Activated CD8-positive, alpha-beta T cell treated with anti-CD3 and anti-CD28 coated beads for 36 hours (primary cell): ENCODE data around the gene FZD8. TPM values are rescaled to one million over a fixed set of nuclear protein-coding genes. Genes with fewer than 3 reads are reported as not detected.

ENCODE experiments used
- ATAC-seq: fragments of 200-7000 bp; cut with Tn5 transposase; one replicate; pipeline ENCODE4 v1.10.0; 2021; ENCODE audit warnings: mild to moderate bottlenecking, moderate library complexity
- CTCF ChIA-PET: fragments of 350-600 bp; sonication (Branson Sonifier 250); formaldehyde crosslinking; loops from one replicate; lab custom pipeline; 2021; ENCODE audit warnings: antibody characterized with exemption; lab: Charles Lee
- POLR2A ChIA-PET: fragments of 350-600 bp; sonication (Branson Sonifier 250); formaldehyde crosslinking; loops from one replicate; lab custom pipeline; 2021; ENCODE audit warnings: antibody characterized with exemption; lab: Charles Lee
- DNase-seq: peaks from one replicate; pipeline ENCODE4 v3.0.0-alpha.2; 2020
- H3K27ac Mint-ChIP-seq: one replicate; pipeline ENCODE4 v1.8.0; 2021; ENCODE audit warnings: mild to moderate bottlenecking, mixed read lengths
- H3K27me3 Mint-ChIP-seq: one replicate; pipeline ENCODE4 v1.8.0; 2021; ENCODE audit warnings: mixed read lengths
- H3K36me3 Mint-ChIP-seq: one replicate; pipeline ENCODE4 v1.8.0; 2021; ENCODE audit warnings: low read depth, mixed read lengths
- H3K4me1 Mint-ChIP-seq: one replicate; pipeline ENCODE4 v1.8.0; 2021; ENCODE audit warnings: low read depth, mixed read lengths
- H3K4me3 Mint-ChIP-seq: one replicate; pipeline ENCODE4 v1.8.0; 2021; ENCODE audit warnings: mild to moderate bottlenecking, moderate library complexity, mixed read lengths
- H3K9me3 Mint-ChIP-seq: one replicate; pipeline ENCODE4 v1.8.0; 2021; ENCODE audit warnings: mixed read lengths
- intact Hi-C: fragments of 100-400 bp; cut with micrococcal nuclease; formaldehyde crosslinking; loops from one replicate; pipeline ENCODE4 v1.10.0; 2022
- total RNA-seq, 2 experiments: library from RNA; stranded (reverse); gene quantifications; one replicate each; pipeline ENCODE4 v1.2.3, GENCODE V29; 2021
- TF ChIP-seq, protein P1 (sequence below): fragments of 200-600 bp; IDR thresholded peaks from one replicate; pipeline ENCODE4 v1.8.0; 2022; ENCODE audit warnings: antibody characterized with exemption, mild to moderate bottlenecking

The FZD8 gene
- total RNA-seq, 2 experiments from 2014 or later = 0.14 to 0.22 TPM

DNA sequence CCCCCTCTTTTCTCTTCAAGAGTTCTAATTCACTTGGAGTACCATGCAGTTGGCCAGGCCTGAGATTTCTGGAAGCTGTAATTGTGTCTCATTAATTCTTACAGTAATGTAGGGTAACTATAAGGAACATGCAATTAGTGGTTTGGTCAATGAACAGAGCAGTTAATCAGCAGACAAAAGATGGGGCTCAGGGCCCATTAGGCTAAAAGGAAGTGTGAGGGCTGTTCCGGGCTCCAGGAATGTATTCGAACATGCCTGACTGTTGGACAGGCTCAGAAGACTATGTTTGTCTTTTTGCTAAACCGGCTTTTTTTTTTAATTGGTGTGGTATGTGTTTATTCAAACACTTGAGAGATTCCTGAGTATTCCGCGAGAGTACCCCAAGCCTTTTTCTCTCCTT, 42.5 kb upstream of the FZD8 start:
- ATAC-seq = no peak
- no peaks in the 10 kb centered on the region for H3K9me3 Mint-ChIP-seq
- CTCF ChIA-PET = no interaction called here
- POLR2A ChIA-PET = no interaction called here
- TF ChIP-seq, protein P1, sequence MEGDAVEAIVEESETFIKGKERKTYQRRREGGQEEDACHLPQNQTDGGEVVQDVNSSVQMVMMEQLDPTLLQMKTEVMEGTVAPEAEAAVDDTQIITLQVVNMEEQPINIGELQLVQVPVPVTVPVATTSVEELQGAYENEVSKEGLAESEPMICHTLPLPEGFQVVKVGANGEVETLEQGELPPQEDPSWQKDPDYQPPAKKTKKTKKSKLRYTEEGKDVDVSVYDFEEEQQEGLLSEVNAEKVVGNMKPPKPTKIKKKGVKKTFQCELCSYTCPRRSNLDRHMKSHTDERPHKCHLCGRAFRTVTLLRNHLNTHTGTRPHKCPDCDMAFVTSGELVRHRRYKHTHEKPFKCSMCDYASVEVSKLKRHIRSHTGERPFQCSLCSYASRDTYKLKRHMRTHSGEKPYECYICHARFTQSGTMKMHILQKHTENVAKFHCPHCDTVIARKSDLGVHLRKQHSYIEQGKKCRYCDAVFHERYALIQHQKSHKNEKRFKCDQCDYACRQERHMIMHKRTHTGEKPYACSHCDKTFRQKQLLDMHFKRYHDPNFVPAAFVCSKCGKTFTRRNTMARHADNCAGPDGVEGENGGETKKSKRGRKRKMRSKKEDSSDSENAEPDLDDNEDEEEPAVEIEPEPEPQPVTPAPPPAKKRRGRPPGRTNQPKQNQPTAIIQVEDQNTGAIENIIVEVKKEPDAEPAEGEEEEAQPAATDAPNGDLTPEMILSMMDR = no peak
- H3K27ac Mint-ChIP-seq = no peak overlapping the region
- no peaks in the 10 kb centered on the region for H3K36me3 Mint-ChIP-seq
- peaks cover 6% of the 10 kb centered on the region for H3K27me3 Mint-ChIP-seq
- no peak overlapping the region for H3K4me3 Mint-ChIP-seq
- intact Hi-C loops = no loop called here
- no peaks in the 10 kb centered on the region for H3K4me1 Mint-ChIP-seq
- no peak for DNase-seq

DNA sequence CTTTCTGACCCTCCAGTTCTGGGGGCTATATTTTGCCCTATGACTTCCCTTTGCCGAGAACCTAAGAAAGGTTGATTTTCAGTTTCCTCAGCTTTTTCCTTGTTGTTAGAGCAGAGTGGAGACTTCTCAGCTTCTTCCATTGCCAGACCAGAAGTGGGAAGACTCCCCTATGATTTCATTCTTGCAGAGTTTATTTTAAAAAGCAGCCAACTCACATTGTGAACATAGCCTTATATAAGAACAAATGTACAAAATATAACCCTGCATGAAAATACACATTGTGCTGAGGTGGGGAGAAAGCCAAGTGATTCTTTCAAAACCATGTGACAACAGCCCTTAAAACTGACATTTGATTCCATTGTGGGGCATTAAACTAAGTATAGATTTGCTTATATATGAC, 33.8 kb upstream of the FZD8 start:
- CTCF ChIA-PET = no interaction called here
- H3K36me3 Mint-ChIP-seq = no peaks in the 10 kb centered on the region
- DNase-seq (no peak), ATAC-seq (no peak)
- no peaks in the 10 kb centered on the region for H3K27me3 Mint-ChIP-seq
- H3K27ac Mint-ChIP-seq = no peak overlapping the region
- H3K4me3 Mint-ChIP-seq = no peak overlapping the region
- POLR2A ChIA-PET = no interaction called here
- intact Hi-C loops = no loop called here
- no peaks in the 10 kb centered on the region for H3K4me1 Mint-ChIP-seq
- TF ChIP-seq, protein P1 = no peak
- no peaks in the 10 kb centered on the region for H3K9me3 Mint-ChIP-seq

DNA sequence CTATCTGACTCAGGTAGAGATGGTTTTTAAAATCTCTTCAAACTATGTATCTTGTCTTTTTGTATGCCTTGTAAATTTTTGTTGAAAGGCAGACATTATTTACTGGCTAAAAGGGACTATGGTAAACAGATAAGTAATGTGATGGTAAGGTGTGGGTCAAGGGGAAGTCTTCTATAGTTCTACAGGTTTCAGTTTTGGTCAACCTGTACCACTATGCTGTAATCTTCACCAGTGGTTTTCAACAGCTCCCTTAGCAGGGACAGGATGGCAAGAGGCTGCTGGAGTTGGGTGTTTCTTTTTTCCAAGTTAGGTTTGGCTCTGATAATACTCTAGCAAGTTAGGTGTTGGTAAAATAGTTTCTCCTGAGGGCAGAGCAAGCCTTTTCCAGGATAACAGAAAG, 32.7 kb upstream of the FZD8 start:
- DNase-seq (no peak), ATAC-seq (no peak)
- POLR2A ChIA-PET = no interaction called here
- TF ChIP-seq, protein P1 = no peak
- no peak overlapping the region for H3K27ac Mint-ChIP-seq
- H3K4me3 Mint-ChIP-seq = no peak overlapping the region
- H3K27me3 Mint-ChIP-seq = no peaks in the 10 kb centered on the region
- no peaks in the 10 kb centered on the region for H3K4me1 Mint-ChIP-seq
- CTCF ChIA-PET = no interaction called here
- H3K36me3 Mint-ChIP-seq = no peaks in the 10 kb centered on the region
- H3K9me3 Mint-ChIP-seq = no peaks in the 10 kb centered on the region
- intact Hi-C loops = no loop called here

DNA sequence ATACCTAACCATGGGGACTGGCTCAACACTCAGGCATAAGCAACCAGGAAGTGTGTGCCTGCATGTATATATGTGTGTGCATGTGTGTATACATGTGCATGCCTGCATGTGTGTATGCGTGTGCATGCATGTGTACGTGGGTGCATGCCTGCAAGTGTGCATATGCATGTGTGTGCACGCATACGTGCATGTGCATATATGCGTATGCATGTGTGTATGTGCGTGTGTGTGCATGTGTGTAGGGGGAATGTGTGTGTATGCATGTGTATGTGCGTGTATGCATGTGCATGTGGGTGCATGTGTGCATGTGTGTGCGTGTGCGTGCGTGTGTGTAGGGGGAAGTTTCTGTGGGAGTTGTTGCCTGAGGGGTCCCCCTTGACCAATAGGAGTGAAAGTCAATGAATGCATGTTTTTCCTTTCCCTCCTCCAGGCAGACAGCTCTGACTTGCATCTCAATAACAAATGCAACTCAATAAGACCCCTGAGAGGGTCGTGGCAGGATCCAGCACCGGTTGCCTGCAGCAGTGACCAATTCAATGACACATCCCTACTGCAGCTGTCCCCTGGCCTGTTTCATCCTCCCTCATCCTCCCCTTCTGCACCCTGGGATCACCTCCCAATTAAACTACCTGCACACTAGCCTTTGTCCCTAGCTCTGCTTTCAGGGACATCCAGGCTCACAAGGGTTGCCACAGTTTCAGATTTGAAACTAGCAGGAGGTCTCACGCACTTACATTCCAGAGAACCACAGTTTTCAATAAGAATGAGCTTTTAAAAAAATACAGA, 27.0 kb upstream of the FZD8 start:
- Mint-ChIP-seq H3K9me3 (peaks cover 10% of the 10 kb centered on the region), H3K27ac (no peak overlapping the region), H3K4me3 (no peak overlapping the region), H3K27me3 (peaks cover 2% of the 10 kb centered on the region), H3K36me3 (no peaks in the 10 kb centered on the region), H3K4me1 (no peaks in the 10 kb centered on the region)
- intact Hi-C loops = no loop called here
- POLR2A ChIA-PET = no interaction called here
- CTCF ChIA-PET = no interaction called here
- no peak for DNase-seq
- ATAC-seq = no peak
- TF ChIP-seq, protein P1 = no peak

DNA sequence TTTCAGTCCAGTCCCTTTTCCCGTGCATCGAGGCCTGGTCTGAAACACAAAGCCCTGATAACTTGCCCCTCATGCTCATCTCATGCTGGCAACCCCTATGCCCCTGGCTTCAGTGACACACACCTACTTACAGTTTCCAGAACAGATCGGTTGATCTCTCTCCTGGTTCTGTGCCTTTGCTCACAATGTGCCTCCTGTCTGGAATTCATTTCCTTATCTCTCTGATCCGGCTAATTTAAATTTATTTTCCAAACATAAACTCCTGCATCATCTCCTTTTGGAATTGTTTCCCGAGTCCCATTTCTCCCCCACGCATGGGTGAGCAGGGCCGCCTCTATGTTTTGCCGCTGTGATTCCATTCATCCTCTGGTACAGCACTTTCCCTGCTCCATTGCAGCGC, 25.9 kb upstream of the FZD8 start:
- POLR2A ChIA-PET = no interaction called here
- TF ChIP-seq, protein P1 = no peak
- H3K27me3 Mint-ChIP-seq = peaks cover 4% of the 10 kb centered on the region
- H3K27ac Mint-ChIP-seq = no peak overlapping the region
- ATAC-seq (no peak), DNase-seq (no peak)
- H3K9me3 Mint-ChIP-seq = peaks cover 10% of the 10 kb centered on the region
- CTCF ChIA-PET = no interaction called here
- H3K4me1 Mint-ChIP-seq = no peaks in the 10 kb centered on the region
- no peak overlapping the region for H3K4me3 Mint-ChIP-seq
- H3K36me3 Mint-ChIP-seq = no peaks in the 10 kb centered on the region
- intact Hi-C loops = no loop called here
